Activated naive CD8-positive, alpha-beta T cell treated with anti-CD3 and anti-CD28 coated beads, Interleukin-2, amount 10 ng/mL, durations not matched to agents 7 days and 5 days (primary cell): ENCODE results near the gene CROCC2. TPM values are rescaled to one million over a fixed set of nuclear protein-coding genes. Genes with fewer than 3 reads are reported as not detected.

Source experiments
- ATAC-seq: fragments of 150-1000 bp; cut with Tn5 transposase; one replicate; pipeline ENCODE4 v1.10.0; 2021; ENCODE audit warnings: low read depth, moderate library complexity
- POLR2A ChIA-PET: fragments of 350-600 bp; sonication (Branson Sonifier 250); formaldehyde crosslinking; loops from one replicate; lab custom pipeline; 2021; ENCODE audit warnings: antibody characterized with exemption; lab: Charles Lee
- DNase-seq: peaks from one replicate; pipeline ENCODE4 v3.0.0; 2021
- H3K27ac Mint-ChIP-seq: one replicate; pipeline ENCODE4 v1.8.0; 2022; ENCODE audit warnings: mild to moderate bottlenecking, mixed read lengths
- H3K27me3 Mint-ChIP-seq: one replicate; pipeline ENCODE4 v1.8.0; 2022; ENCODE audit warnings: mild to moderate bottlenecking, moderate library complexity, mixed read lengths
- H3K36me3 Mint-ChIP-seq: one replicate; pipeline ENCODE4 v1.8.0; 2021; ENCODE audit warnings: mild to moderate bottlenecking, mixed read lengths
- H3K4me1 Mint-ChIP-seq: one replicate; pipeline ENCODE4 v1.8.0; 2021; ENCODE audit warnings: mixed read lengths
- H3K4me3 Mint-ChIP-seq: one replicate; pipeline ENCODE4 v1.8.0; 2022; ENCODE audit warnings: mild to moderate bottlenecking, moderate library complexity, mixed read lengths
- H3K9me3 Mint-ChIP-seq: one replicate; pipeline ENCODE4 v1.8.0; 2021; ENCODE audit warnings: mixed read lengths
- total RNA-seq, 2 experiments: library from RNA; stranded (reverse); gene quantifications; one replicate each; pipeline ENCODE4 v1.2.3, GENCODE V29; 2021

The CROCC2 gene
- total RNA-seq, 2 experiments from 2014 or later = not detected

GRCh38 chr2:240949791-240950705 lies 43.9 kb downstream of the CROCC2 start:
- POLR2A ChIA-PET = interaction anchor here (1.1 kb wide), 1 partner anchor 33 kb away, joined by 3 read pairs; no protein-coding TSS in a partner anchor
- Mint-ChIP-seq H3K36me3 (no peaks in the 10 kb centered on the region), H3K4me1 (no peaks in the 10 kb centered on the region), H3K27ac (no peak overlapping the region), H3K27me3 (peaks cover 5% of the 10 kb centered on the region), H3K9me3 (no peaks in the 10 kb centered on the region), H3K4me3 (no peak overlapping the region)
- no peak for ATAC-seq
- no peak for DNase-seq

- H3K27me3 Mint-ChIP-seq = no peaks in the 10 kb centered on the region
- no peak overlapping the region for H3K27ac Mint-ChIP-seq
- no peaks in the 10 kb centered on the region for H3K9me3 Mint-ChIP-seq
- ATAC-seq = no peak
- H3K4me3 Mint-ChIP-seq = no peak overlapping the region
- H3K4me1 Mint-ChIP-seq = no peaks in the 10 kb centered on the region
- no peaks in the 10 kb centered on the region for H3K36me3 Mint-ChIP-seq
- POLR2A ChIA-PET = no interaction called here
- DNase-seq = no peak
Observed at GRCh38 chr2:240951045-240951594, 45.0 kb downstream of the CROCC2 start.

GRCh38 chr2:240952496-240953246 lies 46.5 kb downstream of the CROCC2 start:
- Mint-ChIP-seq H3K4me1 (no peaks in the 10 kb centered on the region), H3K9me3 (no peaks in the 10 kb centered on the region), H3K4me3 (no peak overlapping the region), H3K27ac (no peak overlapping the region), H3K36me3 (no peaks in the 10 kb centered on the region), H3K27me3 (no peaks in the 10 kb centered on the region)
- POLR2A ChIA-PET = no interaction called here
- DNase-seq = no peak
- no peak for ATAC-seq

- ATAC-seq = no peak
Observed at GRCh38 chr2:240953426-240954410, 47.6 kb downstream of the CROCC2 start.

GRCh38 chr2:240954436-240955305 lies 48.5 kb downstream of the CROCC2 start:
- DNase-seq (no peak), ATAC-seq (no peak)
- H3K27me3 Mint-ChIP-seq = no peaks in the 10 kb centered on the region
- no peaks in the 10 kb centered on the region for H3K9me3 Mint-ChIP-seq
- H3K27ac Mint-ChIP-seq = no peak overlapping the region
- H3K36me3 Mint-ChIP-seq = no peaks in the 10 kb centered on the region
- no peaks in the 10 kb centered on the region for H3K4me1 Mint-ChIP-seq
- POLR2A ChIA-PET = no interaction called here
- H3K4me3 Mint-ChIP-seq = no peak overlapping the region

More at GRCh38 chr2:240953426-240954410, 47.6 kb downstream of the CROCC2 start:
- Mint-ChIP-seq H3K27me3 (no peaks in the 10 kb centered on the region), H3K36me3 (no peaks in the 10 kb centered on the region), H3K9me3 (no peaks in the 10 kb centered on the region), H3K27ac (no peak overlapping the region), H3K4me1 (no peaks in the 10 kb centered on the region), H3K4me3 (no peak overlapping the region)
- POLR2A ChIA-PET = no interaction called here
- no peak for DNase-seq

- POLR2A ChIA-PET = no interaction called here
- Mint-ChIP-seq H3K27me3 (peaks cover 2% of the 10 kb centered on the region), H3K9me3 (no peaks in the 10 kb centered on the region), H3K4me1 (no peaks in the 10 kb centered on the region), H3K4me3 (no peak overlapping the region), H3K36me3 (no peaks in the 10 kb centered on the region), H3K27ac (no peak overlapping the region)
- DNase-seq = no peak
- no peak for ATAC-seq
Observed at GRCh38 chr2:240955306-240956170, 49.4 kb downstream of the CROCC2 start.

GRCh38 chr2:240956171-240956934 lies 50.2 kb downstream of the CROCC2 start:
- Mint-ChIP-seq H3K4me3 (no peak overlapping the region), H3K27me3 (peaks cover 2% of the 10 kb centered on the region), H3K36me3 (no peaks in the 10 kb centered on the region), H3K27ac (no peak overlapping the region), H3K9me3 (no peaks in the 10 kb centered on the region), H3K4me1 (no peaks in the 10 kb centered on the region)
- POLR2A ChIA-PET = no interaction called here
- ATAC-seq (no peak), DNase-seq (no peak)

- POLR2A ChIA-PET = no interaction called here
- Mint-ChIP-seq H3K4me3 (no peak overlapping the region), H3K4me1 (no peaks in the 10 kb centered on the region), H3K9me3 (no peaks in the 10 kb centered on the region), H3K36me3 (no peaks in the 10 kb centered on the region), H3K27me3 (peaks cover 2% of the 10 kb centered on the region), H3K27ac (no peak overlapping the region)
- ATAC-seq (no peak), DNase-seq (no peak)
Observed at GRCh38 chr2:240956935-240957655, 51.0 kb downstream of the CROCC2 start.

GRCh38 chr2:240957656-240958365 lies 51.7 kb downstream of the CROCC2 start:
- no peak overlapping the region for H3K4me3 Mint-ChIP-seq
- H3K9me3 Mint-ChIP-seq = no peaks in the 10 kb centered on the region
- no peaks in the 10 kb centered on the region for H3K4me1 Mint-ChIP-seq
- ATAC-seq (no peak), DNase-seq (no peak)
- H3K27ac Mint-ChIP-seq = no peak overlapping the region
- H3K36me3 Mint-ChIP-seq = no peaks in the 10 kb centered on the region
- H3K27me3 Mint-ChIP-seq = peaks cover 2% of the 10 kb centered on the region
- POLR2A ChIA-PET = no interaction called here
